PC-3 (cell line): ENCODE results near the gene RXRB. TPM values are rescaled to one million over a fixed set of nuclear protein-coding genes. Genes with fewer than 3 reads are reported as not detected.

ENCODE experiments used
- ATAC-seq: fragments of 200-7000 bp; cut with Tn5 transposase; 2 replicates; pipeline ENCODE4 v1.9.1; 2020; ENCODE audit warnings: mild to moderate bottlenecking, moderate library complexity
- BruUV-seq: library from RNA; stranded (reverse); fragments of 400-500 nt; replicated peaks from 2 replicates; lab custom pipeline; 2021; lab: Mats Ljungman, UMichigan
- CTCF ChIA-PET: fragments of 300-600 bp; sonication (Branson Sonifier 250); formaldehyde crosslinking; loops from one replicate; lab custom pipeline; 2022; ENCODE audit warnings: antibody characterized with exemption; lab: Charles Lee
- POLR2A ChIA-PET: fragments of 300-600 bp; sonication (Branson Sonifier 250); formaldehyde crosslinking; loops from one replicate; lab custom pipeline; 2022; ENCODE audit warnings: antibody characterized with exemption; ENCODE audit not compliant: unreplicated experiment; lab: Charles Lee
- DNase-seq: peaks from one replicate; pipeline ENCODE4 v3.0.0-alpha.2; 2015
- H2AFZ ChIP-seq: fragments of 300-600 bp; sonication (generic); 2 replicates; pipeline ENCODE4 v1.6.0; 2016; ENCODE audit warnings: antibody characterized with exemption, low read length
- H3F3A ChIP-seq: fragments of 300-600 bp; sonication (generic); one replicate; pipeline ENCODE4 v1.6.0; 2017; ENCODE audit warnings: antibody characterized with exemption, low read length, control low read depth, mild to moderate bottlenecking; ENCODE audit not compliant: unreplicated experiment
- H3K27ac ChIP-seq: fragments of 300-600 bp; sonication (generic); 2 replicates; pipeline ENCODE4 v1.5.1; 2016; ENCODE audit warnings: mild to moderate bottlenecking, low read length
- H3K27me3 ChIP-seq: fragments of 300-600 bp; sonication (generic); 2 replicates; pipeline ENCODE4 v1.6.1; 2016; ENCODE audit warnings: low read length, mixed read lengths
- H3K36me3 ChIP-seq: fragments of 300-600 bp; sonication (generic); 2 replicates; pipeline ENCODE4 v1.6.1; 2016; ENCODE audit warnings: low read depth, mixed run types, low read length, mixed read lengths
- H3K4me1 ChIP-seq: fragments of 300-600 bp; sonication (generic); 2 replicates; pipeline ENCODE4 v1.5.1; 2016; ENCODE audit warnings: low read length; ENCODE audit not compliant: insufficient read depth
- H3K4me2 ChIP-seq: fragments of 300-600 bp; sonication (generic); 2 replicates; pipeline ENCODE4 v1.6.0; 2016; ENCODE audit warnings: low read length
- H3K4me3 ChIP-seq: fragments of 300-600 bp; sonication (generic); 2 replicates; pipeline ENCODE4 v1.5.1; 2016; ENCODE audit warnings: mild to moderate bottlenecking, low read length, mixed read lengths
- H3K79me2 ChIP-seq: fragments of 300-600 bp; sonication (generic); 2 replicates; pipeline ENCODE4 v1.6.1; 2017; ENCODE audit warnings: low read length, mixed read lengths
- H3K9ac ChIP-seq: fragments of 300-600 bp; sonication (generic); 2 replicates; pipeline ENCODE4 v1.6.0; 2016; ENCODE audit warnings: mild to moderate bottlenecking, low read length
- H3K9me2 ChIP-seq: fragments of 300-600 bp; sonication (generic); replicated peaks from 2 replicates; pipeline ENCODE4 v1.6.1; 2016; ENCODE audit warnings: mixed run types, low read length, mixed read lengths
- H3K9me3 ChIP-seq: fragments of 300-600 bp; sonication (generic); 2 replicates; pipeline ENCODE4 v1.6.1; 2016; ENCODE audit warnings: low read length, mixed read lengths
- H4K20me1 ChIP-seq: fragments of 300-600 bp; sonication (generic); 2 replicates; pipeline ENCODE4 v1.6.1; 2016; ENCODE audit warnings: low read length, mixed read lengths
- EZH2 ChIP-seq: fragments of 300-600 bp; sonication (generic); IDR thresholded peaks from one replicate; pipeline ENCODE4 v1.6.1; 2017; ENCODE audit warnings: antibody characterized with exemption, mild to moderate bottlenecking, low read length; ENCODE audit not compliant: unreplicated experiment
- EZH2phosphoT487 ChIP-seq: fragments of 300-600 bp; sonication (generic); IDR thresholded peaks from 2 replicates; pipeline ENCODE4 v1.6.1; 2018; ENCODE audit warnings: mild to moderate bottlenecking, antibody characterized with exemption, low read length, borderline replicate concordance
- intact Hi-C: fragments of 100-400 bp; cut with micrococcal nuclease; formaldehyde crosslinking; loops from 2 replicates; pipeline ENCODE4 v1.9.0; 2023
- total RNA-seq: library from RNA; depleted of rRNA; stranded (reverse); fragments of >200 nt; gene quantifications from 2 replicates; pipeline ENCODE4 v1.2.3, GENCODE V29; 2014
- TF ChIP-seq, protein P1 (sequence below): fragments of 300-600 bp; sonication (generic); conservative IDR thresholded peaks from 2 replicates; pipeline ENCODE4 v1.5.1; 2017; ENCODE audit warnings: antibody characterized with exemption, low read depth, mild to moderate bottlenecking, low read length

The RXRB gene
- total RNA-seq, 1 experiment from 2014 or later, result 24.0 TPM

DNA sequence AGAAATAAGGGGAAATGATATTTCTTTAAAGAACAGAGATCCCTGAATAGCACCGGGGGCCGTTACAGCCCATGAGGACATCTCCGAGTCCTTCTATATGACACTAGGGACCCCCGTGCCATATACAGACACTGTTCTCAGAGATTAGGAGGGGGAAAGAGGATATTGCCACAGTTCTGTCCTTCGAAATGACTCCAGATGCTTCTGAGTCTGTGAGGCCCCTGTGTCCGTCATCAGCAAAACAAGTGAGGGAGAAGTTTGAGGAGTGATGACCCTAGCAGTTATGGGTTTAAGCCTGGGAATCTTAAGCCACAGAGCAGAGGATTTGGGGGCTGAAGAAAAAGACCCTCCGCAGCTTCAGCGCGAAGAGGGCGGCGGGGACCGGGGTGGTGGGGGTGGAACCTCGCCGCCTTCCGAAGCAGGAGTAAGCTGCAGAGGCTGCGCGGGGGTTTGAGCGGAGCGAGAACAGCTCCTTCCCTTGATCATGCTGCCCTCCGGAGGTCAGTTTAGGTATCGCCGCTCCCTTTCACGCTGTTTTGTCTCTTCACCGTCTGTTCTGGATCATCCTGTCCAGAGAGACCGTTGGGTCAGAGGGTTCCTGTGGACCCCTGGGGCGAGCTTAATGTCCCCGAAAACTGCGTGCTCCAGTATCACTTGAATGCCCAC is 47.6 kb upstream of the RXRB start:
- H3K27me3 ChIP-seq, result 0 out of 2 replicates have a peak, but pooled peaks cover 5% of the 10 kb centered on the region
- peaks cover 7% of the 10 kb centered on the region for H3F3A ChIP-seq
- H3K27ac ChIP-seq, result peak overlapping the region; percentile 29
- TF ChIP-seq EZH2, result no peak
- TF ChIP-seq, protein P1, sequence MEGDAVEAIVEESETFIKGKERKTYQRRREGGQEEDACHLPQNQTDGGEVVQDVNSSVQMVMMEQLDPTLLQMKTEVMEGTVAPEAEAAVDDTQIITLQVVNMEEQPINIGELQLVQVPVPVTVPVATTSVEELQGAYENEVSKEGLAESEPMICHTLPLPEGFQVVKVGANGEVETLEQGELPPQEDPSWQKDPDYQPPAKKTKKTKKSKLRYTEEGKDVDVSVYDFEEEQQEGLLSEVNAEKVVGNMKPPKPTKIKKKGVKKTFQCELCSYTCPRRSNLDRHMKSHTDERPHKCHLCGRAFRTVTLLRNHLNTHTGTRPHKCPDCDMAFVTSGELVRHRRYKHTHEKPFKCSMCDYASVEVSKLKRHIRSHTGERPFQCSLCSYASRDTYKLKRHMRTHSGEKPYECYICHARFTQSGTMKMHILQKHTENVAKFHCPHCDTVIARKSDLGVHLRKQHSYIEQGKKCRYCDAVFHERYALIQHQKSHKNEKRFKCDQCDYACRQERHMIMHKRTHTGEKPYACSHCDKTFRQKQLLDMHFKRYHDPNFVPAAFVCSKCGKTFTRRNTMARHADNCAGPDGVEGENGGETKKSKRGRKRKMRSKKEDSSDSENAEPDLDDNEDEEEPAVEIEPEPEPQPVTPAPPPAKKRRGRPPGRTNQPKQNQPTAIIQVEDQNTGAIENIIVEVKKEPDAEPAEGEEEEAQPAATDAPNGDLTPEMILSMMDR, result peak; percentile 83
- POLR2A ChIA-PET, result interaction anchor here (0.6 to 0.8 kb wide), 3 partner anchors 13 to 43 kb away, joined by 4 to 7 read pairs (median 6); partner anchors contain the start of genes B3GALT4 and HSD17B8
- H3K4me1 ChIP-seq, result peaks cover 30% of the 10 kb centered on the region
- H3K4me3 ChIP-seq, result peak overlapping the region; percentile 70
- no peaks in the 10 kb centered on the region for H3K9me2 ChIP-seq
- no TSS peak for BruUV-seq
- H4K20me1 ChIP-seq, result no peaks in the 10 kb centered on the region
- H3K79me2 ChIP-seq, result no peaks in the 10 kb centered on the region
- CTCF ChIA-PET, result interaction anchor here (0.6 to 1.3 kb wide), 5 partner anchors 42 to 257 kb away, joined by 3 to 7 read pairs (median 3); no protein-coding TSS in a partner anchor
- no peaks in the 10 kb centered on the region for H3K36me3 ChIP-seq
- ATAC-seq (peak; percentile 45), DNase-seq (peak; percentile 94)
- H2AFZ ChIP-seq, result peak overlapping the region; percentile 70
- intact Hi-C loops, result loop anchor here (1.0 to 2.0 kb wide), 4 partner anchors 41 to 234 kb away; no protein-coding TSS in a partner anchor
- no peaks in the 10 kb centered on the region for H3K9me3 ChIP-seq
- peak overlapping the region; percentile 89 for H3K4me2 ChIP-seq
- H3K9ac ChIP-seq, result peak overlapping the region; percentile 38; the same call in 1 of the 2 replicates

GRCh38 chr6:33243476-33243875 is 43.0 kb upstream of the RXRB start:
- no peak for DNase-seq
- ATAC-seq, result no peak
- Histone ChIP-seq H3K9me2 (no peaks in the 10 kb centered on the region), H2AFZ (no peak overlapping the region), H3K27ac (no peak overlapping the region), H3K9ac (no peak overlapping the region), H3F3A (no peaks in the 10 kb centered on the region), H4K20me1 (no peaks in the 10 kb centered on the region), H3K4me2 (no peak overlapping the region), H3K9me3 (no peaks in the 10 kb centered on the region), H3K4me1 (peaks cover 5% of the 10 kb centered on the region; the same call in 1 of the 2 replicates), H3K27me3 (peaks cover 23% of the 10 kb centered on the region; the same call in 1 of the 2 replicates), H3K79me2 (no peaks in the 10 kb centered on the region), H3K36me3 (no peaks in the 10 kb centered on the region), H3K4me3 (no peak overlapping the region)
- no peak for TF ChIP-seq EZH2
- no peak for TF ChIP-seq EZH2phosphoT487
- TF ChIP-seq, protein P1, result no peak
- intact Hi-C loops, result no loop called here
- POLR2A ChIA-PET, result no interaction called here
- CTCF ChIA-PET, result no interaction called here
- BruUV-seq, result no TSS peak

- Histone ChIP-seq H4K20me1 (no peaks in the 10 kb centered on the region), H3K9me2 (no peaks in the 10 kb centered on the region), H3K4me3 (no peak overlapping the region), H3K9ac (no peak overlapping the region), H3F3A (no peaks in the 10 kb centered on the region), H3K36me3 (no peaks in the 10 kb centered on the region), H3K4me2 (no peak overlapping the region), H3K27ac (no peak overlapping the region), H3K4me1 (no peaks in the 10 kb centered on the region), H3K79me2 (no peaks in the 10 kb centered on the region), H2AFZ (no peak overlapping the region), H3K9me3 (no peaks in the 10 kb centered on the region), H3K27me3 (peaks cover 23% of the 10 kb centered on the region; the same call in 1 of the 2 replicates)
- POLR2A ChIA-PET, result no interaction called here
- intact Hi-C loops, result no loop called here
- TF ChIP-seq EZH2phosphoT487 (no peak), EZH2 (no peak)
- TF ChIP-seq, protein P1, result no peak
- CTCF ChIA-PET, result no interaction called here
- DNase-seq (no peak), ATAC-seq (no peak)
- BruUV-seq, result no TSS peak
These were observed 41.5 kb upstream of the RXRB start for GRCh38 chr6:33241968-33242367.
